T-helper 9 cell (primary cell): ENCODE results near the gene MDN1.
"Not testable (repeated sequence)": the region's sequence is repeated elsewhere in the genome, so short reads cannot be mapped to it uniquely, and the experiment has no call there.

Experiments used
- DNase-seq: peaks from one replicate; pipeline ENCODE4 v3.0.0-alpha.2; 2020

The MDN1 gene

DNA sequence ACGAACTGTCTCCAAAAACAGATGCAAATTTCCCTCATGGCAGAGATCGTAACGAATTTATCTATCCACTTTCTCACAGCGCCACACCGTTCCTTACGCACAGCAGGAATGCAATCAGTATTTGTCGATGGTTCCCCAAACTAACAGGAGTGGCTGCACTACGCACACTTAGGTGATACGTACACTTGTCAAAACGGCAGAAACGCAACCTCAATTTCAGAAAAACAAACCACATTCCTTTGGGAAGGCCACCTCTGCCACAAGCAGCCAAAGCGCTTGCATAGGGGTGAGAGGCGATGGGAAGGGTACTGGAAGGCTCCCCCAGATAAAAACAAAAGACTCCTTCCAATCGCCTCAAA, 638 bp downstream of the MDN1 start:
- no peak for DNase-seq

- no peak for DNase-seq
Observed at GRCh38 chr6:89817481-89817880, 2.1 kb downstream of the MDN1 start.

DNA sequence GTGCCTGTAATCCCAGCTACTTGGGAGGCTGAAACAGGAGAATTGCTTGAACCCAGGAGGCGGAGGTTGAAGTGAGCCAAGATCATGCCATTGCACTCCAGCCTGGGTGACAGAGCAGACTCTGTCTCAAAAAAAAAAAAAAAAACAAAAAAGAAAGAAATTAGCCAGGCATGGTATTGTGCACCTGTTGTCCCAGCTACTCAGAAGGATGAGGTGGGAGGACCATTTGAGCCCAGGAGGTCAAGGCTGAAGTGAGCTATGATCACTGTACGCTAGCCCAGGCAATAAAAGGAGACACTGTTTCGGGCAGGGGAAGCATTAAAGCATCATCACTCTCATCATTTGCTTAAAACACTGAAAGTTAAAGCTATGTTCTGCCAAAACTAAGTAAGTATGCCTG, 6.2 kb downstream of the MDN1 start:
- DNase-seq, result not testable (repeated sequence)

DNA sequence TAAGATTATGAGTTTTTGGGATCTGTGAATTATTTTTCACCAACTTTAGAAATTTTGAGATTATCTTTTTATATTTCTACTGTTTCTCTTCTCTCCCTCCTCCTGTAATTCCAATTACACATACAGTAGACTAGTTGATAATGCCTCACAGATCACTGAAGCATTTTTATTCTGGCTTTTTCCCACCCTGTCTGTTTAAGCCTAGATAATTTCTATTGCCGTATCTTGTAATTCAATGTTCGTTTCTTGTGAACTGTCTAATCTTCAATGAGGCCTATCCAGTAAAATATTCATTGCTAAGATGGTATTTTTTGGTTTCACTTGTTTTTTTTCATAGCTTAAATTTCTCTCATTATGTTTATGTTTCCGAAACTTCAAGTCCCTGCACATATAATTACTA, 12.0 kb downstream of the MDN1 start:
- no peak for DNase-seq

- DNase-seq, result no peak
Observed at GRCh38 chr6:89805814-89806371, 13.7 kb downstream of the MDN1 start.

- DNase-seq, result no peak
Observed at GRCh38 chr6:89803271-89803670, 16.3 kb downstream of the MDN1 start.

- no peak for DNase-seq
Observed at GRCh38 chr6:89799756-89800155, 19.8 kb downstream of the MDN1 start.

DNA sequence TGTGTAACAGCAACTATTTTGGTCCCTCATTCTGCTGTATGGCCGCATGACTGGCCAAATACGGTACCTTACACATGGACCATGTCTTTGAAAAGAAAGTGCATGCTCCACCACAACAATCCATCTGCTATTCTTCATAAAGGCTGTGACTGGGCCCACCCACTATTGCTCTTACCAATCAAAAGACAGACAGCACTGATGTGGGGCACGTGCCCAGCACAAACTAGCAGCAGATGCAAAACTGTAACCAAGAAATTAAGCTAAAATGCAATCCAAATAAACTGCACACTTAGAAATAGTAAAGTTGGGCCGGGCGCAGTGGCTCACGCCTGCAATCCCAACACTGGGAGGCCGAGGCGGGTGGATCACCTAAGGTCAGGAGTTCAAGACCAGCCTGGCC, 20.5 kb downstream of the MDN1 start:
- DNase-seq, result no peak

DNA sequence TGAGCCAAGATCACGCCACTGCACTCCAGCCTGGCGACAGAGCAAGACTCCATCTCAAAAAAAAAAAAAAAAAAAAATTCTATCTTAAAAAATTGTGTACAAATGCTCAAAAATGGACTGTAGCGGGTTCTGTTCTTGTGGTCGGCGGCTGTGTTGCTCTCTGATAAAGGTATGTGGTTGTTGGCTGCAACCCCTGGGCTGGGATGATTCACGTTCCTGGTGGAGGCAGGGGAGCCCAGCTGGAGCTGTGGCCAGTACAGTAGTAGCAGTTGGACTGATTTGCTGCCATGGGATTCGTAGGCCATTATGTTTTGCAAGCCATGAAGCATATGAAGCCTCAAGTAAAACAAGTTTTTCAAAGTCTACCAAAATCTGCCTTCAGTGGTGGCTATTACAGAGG, 22.3 kb downstream of the MDN1 start:
- no peak for DNase-seq

DNA sequence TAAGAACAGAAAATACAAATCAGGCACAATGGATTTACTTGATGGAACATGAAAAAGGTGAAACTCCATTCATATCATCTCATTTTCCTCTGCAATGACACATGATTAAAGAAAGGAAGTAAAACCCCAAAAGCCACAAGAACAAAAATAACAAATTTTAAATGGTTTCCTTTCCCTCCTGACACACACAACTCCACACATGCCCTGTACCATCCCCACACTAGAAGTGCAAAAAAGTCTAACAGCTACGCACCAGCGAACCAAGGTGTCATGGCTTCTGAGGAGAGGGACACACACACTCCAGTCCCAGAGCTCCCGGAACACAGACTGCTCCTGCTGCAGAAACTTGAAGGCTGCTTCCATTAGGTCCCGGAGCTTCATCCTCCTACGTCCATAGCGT, 25.3 kb downstream of the MDN1 start:
- no peak for DNase-seq

GRCh38 chr6:89793586-89793985, 26.0 kb downstream of the MDN1 start:
- no peak for DNase-seq

DNA sequence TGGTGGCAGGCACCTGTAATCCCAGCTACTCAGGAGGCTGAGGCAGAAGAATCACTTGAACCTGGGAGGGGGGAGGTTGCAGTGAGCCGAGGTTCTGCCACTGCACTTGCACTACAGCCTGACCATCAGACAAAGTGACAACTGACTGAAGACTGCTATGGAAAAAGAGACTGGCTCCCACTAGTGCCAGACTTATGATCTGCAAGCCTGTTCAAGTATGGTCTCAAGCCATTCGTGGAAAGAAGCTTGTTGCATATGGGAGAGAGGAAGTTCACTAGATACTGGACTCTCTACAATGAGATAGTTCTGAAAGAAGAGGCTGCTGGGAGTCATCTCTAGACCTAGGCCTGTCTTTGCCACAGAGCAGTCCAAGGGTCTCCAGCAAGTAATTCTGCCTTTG, 26.7 kb downstream of the MDN1 start:
- no peak for DNase-seq

DNA sequence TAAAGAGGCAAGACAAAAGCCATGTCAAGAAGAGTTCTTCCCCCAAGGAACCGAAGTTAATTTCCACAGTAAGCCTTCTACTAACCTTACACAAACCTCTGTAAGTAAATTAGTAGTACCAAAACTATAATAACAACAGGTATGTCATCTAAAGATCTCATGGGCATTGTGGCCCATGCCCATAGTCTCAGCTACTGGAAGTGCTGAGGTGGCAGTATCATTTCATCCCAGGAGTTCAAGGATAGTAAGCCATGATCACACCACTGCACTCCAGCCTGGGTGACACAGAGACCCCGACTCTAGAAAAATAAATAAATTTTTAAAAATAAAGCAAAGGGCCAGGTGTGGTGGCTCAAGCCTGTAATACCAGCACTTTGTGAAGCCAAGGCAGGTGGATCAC, 29.2 kb downstream of the MDN1 start:
- no peak for DNase-seq

GRCh38 chr6:89789980-89790379, 29.6 kb downstream of the MDN1 start:
- DNase-seq, result no peak

GRCh38 chr6:89787660-89788328, 31.8 kb downstream of the MDN1 start:
- DNase-seq, result no peak

- no peak for DNase-seq
Observed at GRCh38 chr6:89786970-89787369, 32.6 kb downstream of the MDN1 start.

GRCh38 chr6:89784838-89785237, 34.8 kb downstream of the MDN1 start:
- DNase-seq, result no peak

- DNase-seq, result not testable (repeated sequence)
Observed at GRCh38 chr6:89783293-89783692, 36.3 kb downstream of the MDN1 start.

GRCh38 chr6:89782222-89782621, 37.4 kb downstream of the MDN1 start:
- DNase-seq, result no peak

DNA sequence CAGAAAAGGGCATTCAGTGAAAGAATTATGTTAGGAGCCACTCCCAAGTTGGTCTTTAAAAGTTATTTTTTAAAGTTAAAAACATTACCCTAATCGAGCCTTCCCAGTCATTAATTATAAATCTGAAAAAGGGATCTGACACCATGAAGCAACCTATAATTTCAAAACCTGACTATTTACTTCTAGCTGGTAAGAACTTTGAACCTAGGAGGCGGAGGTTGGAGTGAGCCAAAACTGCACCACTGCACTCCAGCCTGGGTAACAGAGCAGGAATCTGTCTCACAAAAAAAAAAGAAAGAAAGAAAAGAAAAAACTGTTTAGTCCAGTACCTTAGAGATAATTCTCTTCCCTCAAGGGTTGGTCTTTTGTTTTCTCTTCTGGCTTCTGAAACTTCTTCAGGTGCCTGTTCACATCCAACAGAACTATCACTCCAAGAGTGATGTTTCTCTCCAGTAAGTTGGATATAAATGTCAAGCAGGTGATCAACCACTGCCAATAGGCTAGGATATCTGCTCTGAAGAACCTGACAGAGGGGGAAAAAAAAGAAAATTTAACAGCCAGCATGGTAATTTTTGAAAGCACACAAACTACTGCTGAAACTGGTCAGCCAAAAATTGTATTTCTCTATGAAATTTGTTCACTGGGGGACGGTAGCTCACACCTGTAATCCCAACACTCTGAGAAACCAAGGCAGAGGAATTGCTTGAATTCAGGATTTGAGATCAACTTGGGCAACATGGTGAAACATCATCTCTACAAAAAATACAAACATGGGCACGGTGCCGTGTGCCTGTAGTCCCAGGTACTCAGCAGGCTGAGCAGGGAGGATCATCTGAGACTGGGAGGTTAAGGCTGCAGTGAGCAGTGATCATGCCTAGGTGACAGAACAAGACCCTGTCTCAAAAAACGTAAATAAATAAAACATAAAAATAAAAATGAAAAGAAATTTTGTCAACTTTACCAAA, 38.2 kb downstream of the MDN1 start:
- DNase-seq, result no peak

DNA sequence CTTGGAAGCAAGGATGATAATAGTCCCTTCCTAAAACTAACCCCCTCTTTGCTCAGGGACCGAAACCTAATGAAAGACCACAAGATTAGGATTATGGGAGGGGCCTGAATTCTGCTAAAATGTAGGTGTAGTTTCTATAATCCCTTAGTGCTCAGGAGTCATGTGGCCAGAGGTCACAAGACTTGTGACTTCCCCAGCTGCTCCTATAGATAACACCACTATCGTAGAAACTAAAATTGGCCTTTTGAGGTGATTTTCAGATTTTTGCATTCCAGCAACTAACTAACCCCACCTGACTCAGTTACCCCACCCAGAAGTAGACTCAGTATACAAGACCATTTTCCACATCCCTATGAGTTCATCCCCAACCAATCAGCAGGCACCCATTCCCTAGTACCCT, 42.1 kb downstream of the MDN1 start:
- DNase-seq, result no peak

DNA sequence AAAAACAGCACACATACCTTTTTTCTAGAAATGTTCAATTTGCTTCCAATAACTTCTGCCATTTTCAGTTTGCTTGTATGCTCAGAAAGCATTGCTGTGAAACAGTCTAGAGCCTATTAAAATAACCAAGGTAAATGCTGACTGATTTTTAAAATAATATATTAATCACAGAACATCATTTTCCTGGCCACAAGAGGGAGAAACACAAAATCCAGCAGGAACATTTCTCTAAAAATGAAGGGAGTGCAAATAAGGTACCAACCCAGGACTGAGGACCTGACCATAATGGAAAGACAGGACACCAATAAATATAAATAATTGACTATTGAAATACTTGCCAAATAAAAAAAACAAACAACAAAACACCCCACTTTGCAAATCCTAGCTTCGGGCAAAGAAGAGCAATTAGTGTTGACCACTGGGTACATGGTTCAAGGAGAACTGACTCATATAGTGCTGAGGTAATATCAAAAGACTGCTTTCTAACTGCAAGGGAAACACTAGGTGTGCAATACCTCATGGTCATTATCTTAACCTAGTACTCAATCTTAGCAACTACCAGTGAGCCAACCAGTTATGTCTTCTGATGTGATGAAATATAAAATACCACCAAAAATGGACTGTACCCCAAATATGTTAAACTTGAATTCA, 42.9 kb downstream of the MDN1 start:
- DNase-seq, result no peak

DNA sequence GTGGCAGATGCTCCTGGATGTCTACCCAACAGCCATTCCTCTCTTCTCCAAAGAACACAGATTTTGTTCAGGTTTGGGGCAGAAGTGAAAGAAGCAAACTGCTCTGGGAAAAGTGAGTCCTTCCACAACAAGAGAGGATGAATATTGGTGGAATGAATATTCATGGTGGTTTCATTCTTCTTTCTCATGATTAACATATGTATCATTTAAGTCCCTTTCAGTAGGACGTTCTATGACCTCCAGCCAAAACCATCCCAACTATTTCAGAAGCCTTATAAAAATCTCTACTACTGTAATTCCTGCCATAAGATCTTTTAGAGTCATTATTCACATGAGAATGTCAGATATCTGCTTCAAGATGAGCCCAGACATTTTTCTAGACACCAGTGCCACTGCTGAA, 44.4 kb downstream of the MDN1 start:
- DNase-seq, result no peak

GRCh38 chr6:89769572-89769971, 50.0 kb downstream of the MDN1 start:
- no peak for DNase-seq
